Mucosa of rectum (tissue), 2 donors: ENCODE data around the gene TESK2.
A peak's percentile ranks its signal among the peaks of the same experiment; 100 is the strongest.
"Not testable (repeated sequence)": the region's sequence is repeated elsewhere in the genome, so short reads cannot be mapped to it uniquely, and the experiment has no call there.

Source experiments
- H3K27ac ChIP-seq, 2 donors: one replicate each; pipeline ENCODE4 v1.7.0; 2013; ENCODE audit warnings: inconsistent platforms in 2 of 2, low read depth in 2 of 2, low read length in 2 of 2
- H3K27me3 ChIP-seq, 2 donors: one replicate each; pipeline ENCODE4 v1.7.0; 2013; ENCODE audit warnings: low read length in 2 of 2; ENCODE audit not compliant: control insufficient read depth in 2 of 2, insufficient read depth in 2 of 2
- H3K36me3 ChIP-seq, 2 donors: one replicate each; pipeline ENCODE4 v1.7.0; 2013; ENCODE audit warnings: low read length in 2 of 2; ENCODE audit not compliant: control insufficient read depth in 2 of 2, insufficient read depth in 2 of 2
- H3K4me1 ChIP-seq, 2 donors: one replicate each; pipeline ENCODE4 v1.7.0; 2013; ENCODE audit warnings: low read length in 2 of 2, mild to moderate bottlenecking in 1 of 2; ENCODE audit not compliant: control insufficient read depth in 2 of 2, insufficient read depth in 2 of 2
- H3K4me3 ChIP-seq, 2 donors: one replicate each; pipeline ENCODE4 v1.7.0; 2013; ENCODE audit warnings: low read length in 2 of 2
- H3K9ac ChIP-seq, 2 donors: one replicate each; pipeline ENCODE4 v1.7.0; 2013; ENCODE audit warnings: low read length in 2 of 2, low read depth in 1 of 2, mild to moderate bottlenecking in 1 of 2
- H3K9me3 ChIP-seq, 2 donors: one replicate each; pipeline ENCODE4 v1.7.0; 2013; ENCODE audit warnings: low read length in 2 of 2; ENCODE audit not compliant: control insufficient read depth in 2 of 2
- donor health status: healthy.
- donor health status: Normal muscosa, but diverticular disease.

Gene TESK2

GRCh38 chr1:45492691-45493090 is 1.7 kb upstream of the TESK2 start:
- H3K27ac ChIP-seq, result no peak overlapping the region
- H3K36me3 ChIP-seq, result no peaks in the 10 kb centered on the region
- H3K27me3 ChIP-seq, result no peaks in the 10 kb centered on the region
- H3K9ac ChIP-seq, result no peak overlapping the region
- peaks cover 11 to 12% of the 10 kb centered on the region in 2 donors for H3K4me1 ChIP-seq
- no peak overlapping the region for H3K4me3 ChIP-seq
- no peaks in the 10 kb centered on the region for H3K9me3 ChIP-seq

- no peaks in the 10 kb centered on the region for H3K27me3 ChIP-seq
- peaks cover 11 to 16% of the 10 kb centered on the region in 2 donors for H3K4me1 ChIP-seq
- no peaks in the 10 kb centered on the region for H3K36me3 ChIP-seq
- peak overlapping the region; percentile 88 to 95 for H3K4me3 ChIP-seq
- H3K27ac ChIP-seq, result peak overlapping the region in 1 of 2 donors; percentile 41
- H3K9me3 ChIP-seq, result no peaks in the 10 kb centered on the region
- no peak overlapping the region for H3K9ac ChIP-seq
Observed at GRCh38 chr1:45491487-45492260, 711 bp upstream of the TESK2 start.

GRCh38 chr1:45490121-45490625 is 790 bp downstream of the TESK2 start:
- H3K4me1 ChIP-seq, result peaks cover 11 to 16% of the 10 kb centered on the region in 2 donors
- no peaks in the 10 kb centered on the region for H3K36me3 ChIP-seq
- H3K27me3 ChIP-seq, result no peaks in the 10 kb centered on the region
- peak overlapping the region; percentile 88 to 95 for H3K4me3 ChIP-seq
- H3K9me3 ChIP-seq, result no peaks in the 10 kb centered on the region
- peak overlapping the region; percentile 83 to 84 for H3K27ac ChIP-seq
- peak overlapping the region; percentile 79 to 98 for H3K9ac ChIP-seq

GRCh38 chr1:45489379-45489778 is 1.6 kb downstream of the TESK2 start:
- peaks cover 11 to 16% of the 10 kb centered on the region in 2 donors for H3K4me1 ChIP-seq
- H3K9ac ChIP-seq, result peak overlapping the region in 1 of 2 donors; percentile 98
- H3K4me3 ChIP-seq, result peak overlapping the region; percentile 88 to 95
- H3K36me3 ChIP-seq, H3K9me3 ChIP-seq, H3K27ac ChIP-seq, H3K27me3 ChIP-seq: not testable (repeated sequence)

- peak overlapping the region in 1 of 2 donors; percentile 88 for H3K4me3 ChIP-seq
- H3K9me3 ChIP-seq, result no peaks in the 10 kb centered on the region
- no peak overlapping the region for H3K27ac ChIP-seq
- no peak overlapping the region for H3K9ac ChIP-seq
- no peaks in the 10 kb centered on the region for H3K27me3 ChIP-seq
- H3K36me3 ChIP-seq, result no peaks in the 10 kb centered on the region
- H3K4me1 ChIP-seq, result peaks cover 11 to 16% of the 10 kb centered on the region in 2 donors
Observed at GRCh38 chr1:45488666-45489377, 2.1 kb downstream of the TESK2 start.

GRCh38 chr1:45485949-45486348 is 5.0 kb downstream of the TESK2 start:
- no peak overlapping the region for H3K27ac ChIP-seq
- no peaks in the 10 kb centered on the region for H3K9me3 ChIP-seq
- peaks cover 6 to 9% of the 10 kb centered on the region in 2 donors for H3K4me1 ChIP-seq
- no peak overlapping the region for H3K9ac ChIP-seq
- H3K27me3 ChIP-seq, result no peaks in the 10 kb centered on the region
- no peak overlapping the region for H3K4me3 ChIP-seq
- no peaks in the 10 kb centered on the region for H3K36me3 ChIP-seq

- Histone ChIP-seq H3K9ac (no peak overlapping the region), H3K27ac (no peak overlapping the region), H3K27me3 (no peaks in the 10 kb centered on the region)
Observed at GRCh38 chr1:45479039-45479748, 11.8 kb downstream of the TESK2 start.

GRCh38 chr1:45478121-45478814 is 12.7 kb downstream of the TESK2 start:
- no peak overlapping the region for H3K9ac ChIP-seq
- no peaks in the 10 kb centered on the region for H3K4me1 ChIP-seq
- no peak overlapping the region for H3K4me3 ChIP-seq
- no peaks in the 10 kb centered on the region for H3K27me3 ChIP-seq
- no peaks in the 10 kb centered on the region for H3K9me3 ChIP-seq
- H3K27ac ChIP-seq, result no peak overlapping the region
- H3K36me3 ChIP-seq, result no peaks in the 10 kb centered on the region

More at GRCh38 chr1:45479039-45479748, 11.8 kb downstream of the TESK2 start:
- no peaks in the 10 kb centered on the region for H3K9me3 ChIP-seq
- no peak overlapping the region for H3K4me3 ChIP-seq
- no peaks in the 10 kb centered on the region for H3K4me1 ChIP-seq
- no peaks in the 10 kb centered on the region for H3K36me3 ChIP-seq

GRCh38 chr1:45477646-45478045 is 13.3 kb downstream of the TESK2 start:
- Histone ChIP-seq H3K9ac (no peak overlapping the region), H3K36me3 (no peaks in the 10 kb centered on the region)

More at GRCh38 chr1:45477646-45478045, 13.3 kb downstream of the TESK2 start:
- no peaks in the 10 kb centered on the region for H3K4me1 ChIP-seq
- no peak overlapping the region for H3K4me3 ChIP-seq
- no peak overlapping the region for H3K27ac ChIP-seq
- H3K27me3 ChIP-seq, result no peaks in the 10 kb centered on the region
- H3K9me3 ChIP-seq, result no peaks in the 10 kb centered on the region
